ENCODE data around the gene LMF1.

- TF ChIP-seq POLR2AphosphoS5 (IDR thresholded peaks at IDR 0.05; ENCODE audit: low read depth, low read length) = no peak
- TF ChIP-seq POLR2A (IDR thresholded peaks at IDR 0.05; ENCODE audit: low read depth, low read length) = no peak
- TF ChIP-seq TAF1 (IDR thresholded peaks at IDR 0.05; ENCODE audit: low read depth, low read length) = no peak
- no peak for TF ChIP-seq POU2F2 (IDR thresholded peaks at IDR 0.05; ENCODE audit: low read depth, low read length)
- no peak for TF ChIP-seq SPI1 (IDR thresholded peaks at IDR 0.05; ENCODE audit: low read depth, low read length)
- no peak for TF ChIP-seq PAX5 (IDR thresholded peaks at IDR 0.05; ENCODE audit: insufficient read depth, low read length, severe bottlenecking)
Observed at GRCh38 chr16:876523-877241, 94.1 kb downstream of the LMF1 start.

All from GM12891 (cell line).